ENCODE data around the gene ATG12.
"Not testable (repeated sequence)": the region's sequence is repeated elsewhere in the genome, so short reads cannot be mapped to it uniquely, and the experiment has no call there.

Gene ATG12

GRCh38 chr5:115842089-115842935 is 947 bp upstream of the ATG12 start:
- DNase-seq = no peak

- no peak for DNase-seq
Observed at GRCh38 chr5:115840873-115841272, 492 bp downstream of the ATG12 start.

GRCh38 chr5:115838885-115839518 is 2.4 kb downstream of the ATG12 start:
- no peak for DNase-seq

- no peak for DNase-seq
Observed at GRCh38 chr5:115835481-115835880, 5.9 kb downstream of the ATG12 start.

GRCh38 chr5:115831163-115831768 is 10.1 kb downstream of the ATG12 start:
- no peak for DNase-seq

GRCh38 chr5:115829913-115830312 is 11.5 kb downstream of the ATG12 start:
- no peak for DNase-seq

GRCh38 chr5:115825948-115826347 is 15.4 kb downstream of the ATG12 start:
- no peak for DNase-seq

GRCh38 chr5:115824983-115825382 is 16.4 kb downstream of the ATG12 start:
- DNase-seq = not testable (repeated sequence)

GRCh38 chr5:115820846-115821245 is 20.5 kb downstream of the ATG12 start:
- DNase-seq = no peak

GRCh38 chr5:115818821-115819220 is 22.5 kb downstream of the ATG12 start:
- DNase-seq = no peak

GRCh38 chr5:115817386-115817785 is 24.0 kb downstream of the ATG12 start:
- DNase-seq = no peak

GRCh38 chr5:115816226-115817081 is 24.9 kb downstream of the ATG12 start, which contains the start of gene CDO1:
Gene CDO1 (minus strand): TSS chr5:115816659. CDS start chr5:115816397, 262 bp downstream.
- no peak for DNase-seq

GRCh38 chr5:115815693-115816225 is 25.6 kb downstream of the ATG12 start:
- DNase-seq = no peak

GRCh38 chr5:115815006-115815692 is 26.2 kb downstream of the ATG12 start:
- no peak for DNase-seq

- DNase-seq = no peak
Observed at GRCh38 chr5:115813719-115814118, 27.6 kb downstream of the ATG12 start.

- DNase-seq = no peak
Observed at GRCh38 chr5:115812372-115812771, 29.0 kb downstream of the ATG12 start.

GRCh38 chr5:115811406-115811805 is 30.0 kb downstream of the ATG12 start:
- DNase-seq = no peak

- DNase-seq = no peak
Observed at GRCh38 chr5:115810761-115811160, 30.6 kb downstream of the ATG12 start.

- DNase-seq = no peak
Observed at GRCh38 chr5:115809946-115810345, 31.4 kb downstream of the ATG12 start.

GRCh38 chr5:115808066-115808465 is 33.3 kb downstream of the ATG12 start:
- DNase-seq = not testable (repeated sequence)

GRCh38 chr5:115807654-115808052 is 33.7 kb downstream of the ATG12 start:
- DNase-seq = no peak

Data from KG1 (cell line).